ENCODE measurements around the gene MINDY4B. TPM values are rescaled to one million over a fixed set of nuclear protein-coding genes. Genes with fewer than 3 reads are reported as not detected.

The MINDY4B gene
- total and polyA plus RNA-seq, 7 donors = not detected

DNA sequence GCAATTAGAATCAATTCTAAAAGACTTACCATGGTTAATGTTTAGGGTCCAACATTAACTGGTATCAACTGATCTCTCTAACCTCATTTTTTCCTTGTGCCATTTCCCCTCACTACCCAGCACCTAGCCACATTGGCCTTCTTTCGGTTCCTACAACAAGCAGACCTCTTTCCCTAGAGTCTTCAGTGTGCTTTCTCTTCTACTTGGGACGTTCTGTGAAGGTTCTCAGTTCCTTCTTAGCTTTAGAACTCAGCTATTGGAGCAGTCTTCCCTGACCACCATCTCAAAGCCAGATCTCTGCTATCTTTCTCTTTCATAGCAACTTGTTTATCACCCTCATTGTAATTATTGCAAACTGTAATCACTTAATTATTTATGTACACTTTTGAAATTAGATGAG lies 31.5 kb upstream of the MINDY4B start:
- Histone ChIP-seq H3K27ac (no peak overlapping the region), H3K36me3 (ENCODE audit: insufficient read depth in 1 of 2, low read depth in 1 of 2) (no peaks in the 10 kb centered on the region), H3K4me1 (no peaks in the 10 kb centered on the region), H3K9me3 (no peaks in the 10 kb centered on the region), H3K27me3 (ENCODE audit: insufficient read depth in 3 of 3, low read length in 2 of 3) (no peaks in the 10 kb centered on the region), H3K4me3 (no peak overlapping the region)
- intact Hi-C loops (cut with DNase I) = no loop called here
- TF ChIP-seq, protein P1, sequence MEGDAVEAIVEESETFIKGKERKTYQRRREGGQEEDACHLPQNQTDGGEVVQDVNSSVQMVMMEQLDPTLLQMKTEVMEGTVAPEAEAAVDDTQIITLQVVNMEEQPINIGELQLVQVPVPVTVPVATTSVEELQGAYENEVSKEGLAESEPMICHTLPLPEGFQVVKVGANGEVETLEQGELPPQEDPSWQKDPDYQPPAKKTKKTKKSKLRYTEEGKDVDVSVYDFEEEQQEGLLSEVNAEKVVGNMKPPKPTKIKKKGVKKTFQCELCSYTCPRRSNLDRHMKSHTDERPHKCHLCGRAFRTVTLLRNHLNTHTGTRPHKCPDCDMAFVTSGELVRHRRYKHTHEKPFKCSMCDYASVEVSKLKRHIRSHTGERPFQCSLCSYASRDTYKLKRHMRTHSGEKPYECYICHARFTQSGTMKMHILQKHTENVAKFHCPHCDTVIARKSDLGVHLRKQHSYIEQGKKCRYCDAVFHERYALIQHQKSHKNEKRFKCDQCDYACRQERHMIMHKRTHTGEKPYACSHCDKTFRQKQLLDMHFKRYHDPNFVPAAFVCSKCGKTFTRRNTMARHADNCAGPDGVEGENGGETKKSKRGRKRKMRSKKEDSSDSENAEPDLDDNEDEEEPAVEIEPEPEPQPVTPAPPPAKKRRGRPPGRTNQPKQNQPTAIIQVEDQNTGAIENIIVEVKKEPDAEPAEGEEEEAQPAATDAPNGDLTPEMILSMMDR (IDR thresholded peaks at IDR 0.05) = no peak
- ATAC-seq (no peak), DNase-seq (no peak)
- 45 to 64% (median 49%) methylated on average over 2 of the region's 2 CpGs for WGBS, 3 donors

DNA sequence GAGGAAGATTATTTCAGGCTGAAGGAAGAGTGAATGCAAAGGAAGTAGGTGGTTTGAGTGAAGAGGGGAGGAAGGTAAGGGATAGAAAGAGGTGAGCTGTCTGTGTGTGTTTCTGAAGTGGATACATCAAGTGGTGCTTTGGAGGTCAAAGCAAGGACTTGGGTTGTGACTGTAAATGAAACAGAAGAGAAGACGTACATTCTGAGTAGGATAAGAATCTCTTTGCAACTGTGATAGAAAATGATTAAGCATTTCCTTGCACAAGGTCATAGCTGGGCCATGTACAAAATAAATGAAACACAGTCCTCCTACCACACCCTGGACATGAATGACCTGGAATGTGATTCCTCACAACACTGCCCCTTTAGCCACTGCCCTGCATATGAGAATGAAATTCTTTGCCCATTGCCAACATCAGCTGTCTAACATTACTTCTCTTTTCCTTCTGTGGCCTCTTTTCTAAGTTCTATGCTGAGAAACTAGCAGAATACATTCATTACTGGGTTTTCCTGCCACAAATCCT lies 28.3 kb upstream of the MINDY4B start:
- ATAC-seq (no peak), DNase-seq (no peak)
- intact Hi-C loops (cut with DNase I) = no loop called here
- H3K9me3 ChIP-seq = no peaks in the 10 kb centered on the region
- 32 to 45% (median 41%) methylated on average over 1 of the region's 1 CpG for WGBS, 3 donors
- no peak overlapping the region for H3K27ac ChIP-seq
- H3K36me3 ChIP-seq (ENCODE audit: insufficient read depth in 1 of 2, low read depth in 1 of 2) = no peaks in the 10 kb centered on the region
- H3K27me3 ChIP-seq (ENCODE audit: insufficient read depth in 3 of 3, low read length in 2 of 3) = no peaks in the 10 kb centered on the region
- TF ChIP-seq, protein P1 (IDR thresholded peaks at IDR 0.05) = no peak
- no peaks in the 10 kb centered on the region for H3K4me1 ChIP-seq
- no peak overlapping the region for H3K4me3 ChIP-seq

DNA sequence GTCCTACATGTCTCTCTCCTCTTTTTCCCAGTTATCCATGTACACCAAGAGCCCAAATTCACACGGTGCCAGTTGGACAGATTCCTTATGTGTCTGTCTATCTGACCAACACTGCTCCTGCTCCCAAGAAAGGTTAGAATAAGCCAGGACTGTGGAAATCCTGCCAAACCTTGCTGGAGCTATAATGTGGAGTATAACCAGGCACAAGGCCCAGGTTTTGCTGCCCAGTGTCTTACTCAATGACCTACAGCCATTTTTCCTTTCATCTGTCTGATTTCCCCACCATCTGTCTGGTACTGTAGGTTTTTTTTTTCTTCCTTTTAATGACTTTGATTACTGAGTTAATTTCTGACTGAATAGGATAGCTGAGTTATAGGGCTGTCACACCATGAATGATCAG lies 26.5 kb upstream of the MINDY4B start:
- TF ChIP-seq, protein P1 (IDR thresholded peaks at IDR 0.05) = no peak
- ATAC-seq (no peak), DNase-seq (no peak)
- Histone ChIP-seq H3K9me3 (no peaks in the 10 kb centered on the region), H3K27me3 (ENCODE audit: insufficient read depth in 3 of 3, low read length in 2 of 3) (no peaks in the 10 kb centered on the region), H3K27ac (no peak overlapping the region), H3K4me1 (no peaks in the 10 kb centered on the region), H3K4me3 (no peak overlapping the region), H3K36me3 (ENCODE audit: insufficient read depth in 1 of 2, low read depth in 1 of 2) (no peaks in the 10 kb centered on the region)
- 60 to 83% (median 67%) methylated on average over 1 of the region's 1 CpG for WGBS, 3 donors
- intact Hi-C loops (cut with DNase I) = no loop called here

DNA sequence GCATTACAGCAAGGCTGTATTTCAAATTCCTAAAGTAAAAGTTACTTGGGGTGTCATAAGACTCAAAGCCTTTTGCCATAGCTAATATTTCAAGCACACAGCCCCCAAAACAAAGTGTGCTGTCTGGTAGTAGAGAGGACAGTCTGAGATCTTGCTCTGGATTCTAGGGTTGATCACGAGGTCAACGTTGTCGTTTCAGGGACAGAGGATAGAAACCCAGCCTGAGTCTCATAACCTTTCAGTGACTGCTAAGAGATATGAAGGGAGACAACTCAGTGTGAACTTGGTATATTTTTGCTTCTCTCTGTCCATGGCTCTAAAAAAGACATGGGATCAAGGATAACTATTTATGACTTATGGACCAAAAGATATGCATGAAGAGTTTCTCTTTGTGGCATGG lies 25.6 kb upstream of the MINDY4B start:
- Histone ChIP-seq H3K4me3 (no peak overlapping the region), H3K9me3 (no peaks in the 10 kb centered on the region), H3K27ac (no peak overlapping the region), H3K4me1 (no peaks in the 10 kb centered on the region), H3K27me3 (ENCODE audit: insufficient read depth in 3 of 3, low read length in 2 of 3) (no peaks in the 10 kb centered on the region), H3K36me3 (ENCODE audit: insufficient read depth in 1 of 2, low read depth in 1 of 2) (no peaks in the 10 kb centered on the region)
- DNase-seq = no peak
- no peak for ATAC-seq
- 51 to 60% (median 57%) methylated on average over 3 of the region's 3 CpGs for whole genome bisulfite sequencing, 3 donors
- TF ChIP-seq, protein P1 (IDR thresholded peaks at IDR 0.05) = no peak
- intact Hi-C loops (cut with DNase I) = no loop called here

DNA sequence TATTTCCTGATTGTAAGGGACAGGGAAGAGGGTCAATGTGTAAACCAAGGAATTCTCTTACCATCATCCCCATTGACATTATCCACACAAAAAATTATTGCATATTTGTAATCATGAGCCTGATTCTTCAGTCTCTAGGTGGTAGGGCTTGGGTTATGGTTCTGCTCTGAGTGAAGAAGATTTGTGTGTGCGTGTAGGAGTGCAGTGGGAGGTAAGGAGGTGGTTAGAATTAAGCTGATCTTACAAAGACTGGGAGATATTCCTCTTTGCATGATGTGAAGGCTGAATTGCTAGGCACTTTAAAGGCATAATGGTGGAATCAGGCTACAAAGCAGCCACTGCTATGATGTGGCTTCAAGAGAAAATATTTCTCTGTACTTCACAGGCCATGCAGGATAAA lies 23.0 kb upstream of the MINDY4B start:
- ATAC-seq (no peak), DNase-seq (no peak)
- Histone ChIP-seq H3K27me3 (ENCODE audit: insufficient read depth in 3 of 3, low read length in 2 of 3) (peaks cover 0 to 1% (median 0%) of the 10 kb centered on the region in 3 donors), H3K4me3 (no peak overlapping the region), H3K27ac (no peak overlapping the region), H3K36me3 (ENCODE audit: insufficient read depth in 1 of 2, low read depth in 1 of 2) (no peaks in the 10 kb centered on the region), H3K4me1 (no peaks in the 10 kb centered on the region), H3K9me3 (no peaks in the 10 kb centered on the region)
- TF ChIP-seq, protein P1 (IDR thresholded peaks at IDR 0.05) = no peak
- WGBS, 3 donors = 80 to 88% (median 82%) methylated on average over 1 of the region's 1 CpG
- intact Hi-C loops (cut with DNase I) = no loop called here
